Left lung (tissue), 10 donors: ENCODE measurements around the gene AKAP12. TPM values are rescaled to one million over a fixed set of nuclear protein-coding genes. Genes with fewer than 3 reads are reported as not detected.
"Not testable (repeated sequence)": the region's sequence is repeated elsewhere in the genome, so short reads cannot be mapped to it uniquely, and the experiment has no call there.

Source experiments
- ATAC-seq: fragments of 200-7000 bp; cut with Tn5 transposase; one replicate; pipeline ENCODE4 v1.9.1; 2020; ENCODE audit warnings: moderate library complexity
- DNase-seq, 4 donors: peaks; one replicate each; pipeline ENCODE4 v3.0.0-alpha.2; 2013 to 2020
- H3K27ac ChIP-seq, 2 donors: fragments of 200-600 bp; sonication (generic) in 1 of 2; one replicate each; pipeline versions ENCODE4 v1.5.0 to v1.8.0; 2020 to 2021
- H3K27me3 ChIP-seq, 2 donors: fragments of 200-600 bp; sonication (generic) in 1 of 2; one replicate each; pipeline versions ENCODE4 v1.5.0 to v1.8.0; 2020 to 2021
- H3K36me3 ChIP-seq, 2 donors: fragments of 200-600 bp; sonication (generic) in 1 of 2; one replicate each; pipeline versions ENCODE4 v1.5.0 to v1.8.0; 2020 to 2021
- H3K4me1 ChIP-seq, 2 donors: fragments of 200-600 bp; one replicate each; pipeline ENCODE4 v1.8.0; 2021
- H3K4me3 ChIP-seq, 2 donors: fragments of 200-600 bp; sonication (generic) in 1 of 2; one replicate each; pipeline versions ENCODE4 v1.5.0 to v1.8.0; 2020 to 2021; ENCODE audit warnings: mild to moderate bottlenecking in 1 of 2
- H3K9me3 ChIP-seq, 2 donors: fragments of 200-600 bp; sonication (generic) in 1 of 2; one replicate each; pipeline versions ENCODE4 v1.5.0 to v1.8.0; 2020 to 2021
- CTCF ChIP-seq, 2 donors: fragments of 200-600 bp; sonication (generic) in 1 of 2; IDR thresholded peaks; one replicate each; pipeline versions ENCODE4 v1.5.0 to v1.8.0; 2021; ENCODE audit warnings: antibody characterized with exemption in 2 of 2
- intact Hi-C, 2 donors: fragments of 100-400 bp; cut with DNase I; formaldehyde crosslinking; loops; one replicate each; pipeline versions ENCODE4 v1.11.2 to v1.14.2; 2022
- polyA plus RNA-seq, 6 donors: library from polyadenylated mRNA; unstranded; fragments of 120-200 nt; gene quantifications; one replicate each; pipeline ENCODE4 v1.2.1, GENCODE V29; 2013; ENCODE audit not compliant: insufficient read length in 6 of 6
- total RNA-seq, 2 donors: library from RNA; stranded (reverse); fragmentation: NEBNext Ultra II Directional; extraction: Animal tissue kit (Norgen Biotek cat#: 25700); gene quantifications; one replicate each; pipeline ENCODE4 v1.2.1, GENCODE V29; 2021
- donor health status: DM: no; HTN: yes; CAD: no.
- donor health status: DM: no; HTN: no; CAD: no.

Gene AKAP12
- total and polyA plus RNA-seq, 8 donors: 28.9 to 125 (median 98.7) TPM

- TF ChIP-seq CTCF (IDR thresholded peaks at IDR 0.05): no peak
- Histone ChIP-seq H3K36me3 (no peaks in the 10 kb centered on the region), H3K4me1 (no peaks in the 10 kb centered on the region), H3K27me3 (no peaks in the 10 kb centered on the region), H3K4me3 (no peak overlapping the region), H3K27ac (no peak overlapping the region), H3K9me3 (peaks cover 0 to 11% of the 10 kb centered on the region in 2 donors)
- no peak for DNase-seq
- ATAC-seq: no peak
- intact Hi-C loops: no loop called here
These were observed 71.3 kb downstream of the AKAP12 start for GRCh38 chr6:151310852-151311767.

GRCh38 chr6:151313066-151313491 is 73.3 kb downstream of the AKAP12 start:
- H3K4me1 ChIP-seq: no peaks in the 10 kb centered on the region
- DNase-seq (no peak), ATAC-seq (no peak)
- H3K27ac ChIP-seq: no peak overlapping the region
- TF ChIP-seq CTCF (IDR thresholded peaks at IDR 0.05): no peak
- intact Hi-C loops: no loop called here
- H3K36me3 ChIP-seq: no peaks in the 10 kb centered on the region
- H3K4me3 ChIP-seq: no peak overlapping the region
- H3K9me3 ChIP-seq: peaks cover 0 to 15% of the 10 kb centered on the region in 2 donors
- H3K27me3 ChIP-seq: no peaks in the 10 kb centered on the region

DNA sequence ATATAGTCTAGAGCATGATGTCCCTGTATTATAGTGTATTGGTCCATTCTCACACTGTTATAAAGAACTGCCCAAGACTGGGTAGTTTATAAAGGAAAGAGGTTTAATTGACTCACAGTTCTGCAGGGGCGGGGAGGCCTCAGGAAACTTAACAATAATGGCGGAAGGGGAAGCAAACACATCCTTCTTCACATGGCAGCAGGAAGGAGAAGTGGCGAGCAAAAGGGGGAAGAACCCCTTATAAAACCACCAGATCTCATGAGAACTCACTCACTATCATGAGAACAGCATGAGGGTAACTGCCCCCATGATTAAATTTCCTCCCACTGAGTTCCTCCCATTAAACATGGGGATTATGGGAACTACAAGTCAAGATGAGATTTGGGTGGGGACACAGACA is 75.9 kb downstream of the AKAP12 start:
- ATAC-seq, H3K27me3 ChIP-seq, H3K4me3 ChIP-seq, intact Hi-C loops, H3K27ac ChIP-seq, H3K36me3 ChIP-seq, H3K4me1 ChIP-seq, DNase-seq: not testable (repeated sequence)
- peaks cover 0 to 15% of the 10 kb centered on the region in 2 donors for H3K9me3 ChIP-seq

DNA sequence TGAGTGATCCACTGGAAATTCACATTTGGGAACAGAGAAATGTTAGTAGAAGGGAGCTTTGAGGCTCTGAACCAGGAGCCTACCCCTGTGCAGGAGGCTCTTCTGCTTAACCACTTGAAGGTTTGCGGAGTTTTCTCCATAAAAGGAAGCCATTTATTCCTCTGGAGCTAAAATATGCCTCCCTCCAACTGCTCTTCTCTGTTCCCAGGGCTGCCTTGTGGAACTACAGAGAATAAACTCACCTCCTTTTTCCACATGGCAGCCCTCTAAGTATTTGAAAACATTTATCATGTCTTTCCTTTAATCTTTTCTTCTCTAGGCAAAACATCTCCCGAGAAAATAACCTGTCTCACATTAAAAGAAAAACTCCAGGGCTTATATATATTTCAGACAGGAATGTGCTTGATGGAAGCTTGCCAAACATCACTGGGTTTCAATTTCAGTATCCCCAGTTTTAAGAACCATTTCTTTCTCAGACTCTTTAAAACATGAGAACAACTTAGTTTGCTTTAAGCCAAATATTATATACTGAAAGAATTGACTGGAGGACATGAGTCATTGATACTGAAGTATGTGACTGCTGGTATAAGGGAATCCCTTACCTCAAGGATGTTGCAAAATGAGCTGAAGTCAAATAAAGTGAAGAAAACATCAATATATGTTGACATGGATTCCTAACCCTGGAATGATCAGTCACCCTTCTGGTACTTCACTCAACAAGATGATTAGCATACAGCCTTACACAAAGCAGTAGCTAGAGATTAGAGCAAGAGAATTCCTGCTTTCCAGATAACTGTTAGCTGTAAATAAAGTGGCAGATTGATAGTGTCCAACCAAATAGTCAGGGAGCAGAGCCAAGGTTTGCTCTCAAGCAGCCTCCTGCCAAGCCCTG is 77.6 kb downstream of the AKAP12 start:
- no peaks in the 10 kb centered on the region for H3K4me1 ChIP-seq
- no peak for ATAC-seq
- no peak overlapping the region for H3K27ac ChIP-seq
- H3K4me3 ChIP-seq: no peak overlapping the region
- intact Hi-C loops: no loop called here
- peaks cover 0 to 15% of the 10 kb centered on the region in 2 donors for H3K9me3 ChIP-seq
- no peak for DNase-seq
- no peak for TF ChIP-seq CTCF (IDR thresholded peaks at IDR 0.05)
- H3K36me3 ChIP-seq: no peaks in the 10 kb centered on the region
- no peaks in the 10 kb centered on the region for H3K27me3 ChIP-seq

DNA sequence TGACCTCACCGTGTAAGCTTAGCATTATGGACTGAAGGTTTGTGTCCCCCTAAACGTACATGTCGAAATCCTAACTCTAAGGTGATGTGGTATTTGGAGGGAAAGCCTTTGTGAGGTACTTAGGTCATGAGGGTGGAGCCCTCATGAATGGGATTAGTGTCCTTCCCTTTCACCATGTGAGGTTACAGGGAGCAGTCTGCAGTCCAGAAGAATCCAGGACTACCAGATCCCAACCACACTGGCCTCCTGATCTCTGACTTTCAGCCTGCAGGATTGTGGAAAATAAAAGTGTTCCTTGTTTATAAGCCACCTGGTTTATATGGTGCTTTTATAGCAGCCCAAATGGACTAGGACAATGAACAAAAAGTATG is 78.2 kb downstream of the AKAP12 start:
- no peak overlapping the region for H3K4me3 ChIP-seq
- ATAC-seq (no peak), DNase-seq (no peak)
- H3K4me1 ChIP-seq: no peaks in the 10 kb centered on the region
- no peaks in the 10 kb centered on the region for H3K27me3 ChIP-seq
- no peaks in the 10 kb centered on the region for H3K36me3 ChIP-seq
- no peak for TF ChIP-seq CTCF (IDR thresholded peaks at IDR 0.05)
- H3K27ac ChIP-seq: no peak overlapping the region
- intact Hi-C loops: no loop called here
- peaks cover 0 to 15% of the 10 kb centered on the region in 2 donors for H3K9me3 ChIP-seq
